ENCODE results near the gene MMP28.
"Not testable (repeated sequence)": the region's sequence is repeated elsewhere in the genome, so short reads cannot be mapped to it uniquely, and the experiment has no call there.

The MMP28 gene

GRCh38 chr17:35765756-35766488 is 29.5 kb downstream of the MMP28 start:
- DNase-seq (ENCODE audit: low read depth), result no peak

- DNase-seq (ENCODE audit: low read depth), result no peak
Measured at GRCh38 chr17:35765086-35765710, 30.2 kb downstream of the MMP28 start.

GRCh38 chr17:35764123-35764991 is 31.1 kb downstream of the MMP28 start:
- DNase-seq (ENCODE audit: low read depth), result peak; percentile 82

- DNase-seq (ENCODE audit: low read depth), result no peak
Measured at GRCh38 chr17:35763767-35764122, 31.7 kb downstream of the MMP28 start.

- DNase-seq (ENCODE audit: low read depth), result no peak
Measured at GRCh38 chr17:35761601-35762000, 33.8 kb downstream of the MMP28 start.

- no peak for DNase-seq (ENCODE audit: low read depth)
Measured at GRCh38 chr17:35760587-35760986, 34.9 kb downstream of the MMP28 start, which contains the start of gene C17orf50. Gene C17orf50, plus strand, starts transcription at chr17:35760887. Its CDS starts 55 bp downstream, at chr17:35760942.

- DNase-seq (ENCODE audit: low read depth), result no peak
Measured at GRCh38 chr17:35757243-35757642, 38.2 kb downstream of the MMP28 start.

GRCh38 chr17:35752945-35753764 is 42.3 kb downstream of the MMP28 start, which contains the start of gene GAS2L2:
Gene GAS2L2, minus strand, starts transcription at chr17:35753239. Its CDS starts 389 bp downstream, at chr17:35752850.
- no peak for DNase-seq (ENCODE audit: low read depth)

GRCh38 chr17:35752471-35752870 is 43.0 kb downstream of the MMP28 start:
- DNase-seq (ENCODE audit: low read depth), result no peak

GRCh38 chr17:35751541-35751940 is 43.9 kb downstream of the MMP28 start:
- DNase-seq (ENCODE audit: low read depth), result not testable (repeated sequence)

GRCh38 chr17:35750526-35751395 is 44.7 kb downstream of the MMP28 start:
- no peak for DNase-seq (ENCODE audit: low read depth)

GRCh38 chr17:35749560-35750412 is 45.7 kb downstream of the MMP28 start:
- DNase-seq (ENCODE audit: low read depth), result no peak

- DNase-seq (ENCODE audit: low read depth), result no peak
Measured at GRCh38 chr17:35748979-35749378, 46.5 kb downstream of the MMP28 start.

- no peak for DNase-seq (ENCODE audit: low read depth)
Measured at GRCh38 chr17:35748341-35748841, 47.0 kb downstream of the MMP28 start.

GRCh38 chr17:35747540-35748017 is 47.9 kb downstream of the MMP28 start:
- peak; percentile 74 for DNase-seq (ENCODE audit: low read depth)

- DNase-seq (ENCODE audit: low read depth), result no peak
Measured at GRCh38 chr17:35745749-35746320, 49.6 kb downstream of the MMP28 start.

- DNase-seq (ENCODE audit: low read depth), result no peak
Measured at GRCh38 chr17:35745246-35745645, 50.2 kb downstream of the MMP28 start.

- no peak for DNase-seq (ENCODE audit: low read depth)
Measured at GRCh38 chr17:35744830-35745229, 50.6 kb downstream of the MMP28 start.

Measured in activated T-cell treated with anti-CD3 and anti-CD28 coated beads for 24 hours (primary cell).